ENCODE results near the gene SLC7A1.
A peak's percentile ranks its signal among the peaks of the same experiment; 100 is the strongest.

The SLC7A1 gene

GRCh38 chr13:29508130-29508875 lies 87.2 kb downstream of the SLC7A1 start:
- peak; percentile 92 for DNase-seq (ENCODE audit: low spot score)

- no peak for DNase-seq (ENCODE audit: low spot score)
Observed at GRCh38 chr13:29507356-29507755, 88.1 kb downstream of the SLC7A1 start.

GRCh38 chr13:29505950-29506349 lies 89.5 kb downstream of the SLC7A1 start:
- no peak for DNase-seq (ENCODE audit: low spot score)

- no peak for DNase-seq (ENCODE audit: low spot score)
Observed at GRCh38 chr13:29505511-29505910, 90.0 kb downstream of the SLC7A1 start.

GRCh38 chr13:29504691-29505090 lies 90.8 kb downstream of the SLC7A1 start:
- DNase-seq (ENCODE audit: low spot score) = no peak

GRCh38 chr13:29503041-29503837 lies 92.2 kb downstream of the SLC7A1 start:
- DNase-seq (ENCODE audit: low spot score) = no peak

GRCh38 chr13:29502391-29503008 lies 93.0 kb downstream of the SLC7A1 start:
- no peak for DNase-seq (ENCODE audit: low spot score)

- DNase-seq (ENCODE audit: low spot score) = no peak
Observed at GRCh38 chr13:29501674-29502073, 93.8 kb downstream of the SLC7A1 start.

- no peak for DNase-seq (ENCODE audit: low spot score)
Observed at GRCh38 chr13:29500386-29500785, 95.1 kb downstream of the SLC7A1 start.

GRCh38 chr13:29499506-29500165 lies 95.9 kb downstream of the SLC7A1 start:
- DNase-seq (ENCODE audit: low spot score) = no peak

- DNase-seq (ENCODE audit: low spot score) = no peak
Observed at GRCh38 chr13:29498426-29499040, 97.0 kb downstream of the SLC7A1 start.

GRCh38 chr13:29497137-29497654 lies 98.3 kb downstream of the SLC7A1 start:
- DNase-seq (ENCODE audit: low spot score) = no peak

- no peak for DNase-seq (ENCODE audit: low spot score)
Observed at GRCh38 chr13:29496241-29496712, 99.2 kb downstream of the SLC7A1 start.

GRCh38 chr13:29494520-29494919 lies 101.0 kb downstream of the SLC7A1 start:
- no peak for DNase-seq (ENCODE audit: low spot score)

- no peak for DNase-seq (ENCODE audit: low spot score)
Observed at GRCh38 chr13:29493796-29494195, 101.7 kb downstream of the SLC7A1 start.

GRCh38 chr13:29491248-29491647 lies 104.2 kb downstream of the SLC7A1 start:
- no peak for DNase-seq (ENCODE audit: low spot score)

- DNase-seq (ENCODE audit: low spot score) = no peak
Observed at GRCh38 chr13:29490561-29490885, 105.0 kb downstream of the SLC7A1 start.

GRCh38 chr13:29489650-29490560 lies 105.6 kb downstream of the SLC7A1 start:
- no peak for DNase-seq (ENCODE audit: low spot score)

- no peak for DNase-seq (ENCODE audit: low spot score)
Observed at GRCh38 chr13:29487466-29488454, 107.7 kb downstream of the SLC7A1 start.

Data from HuH-7 (cell line).